NB4 (cell line): Measurements from ENCODE around the gene DPF1.

Experiments
- DNase-seq: peaks from one replicate; pipeline ENCODE4 v3.0.0; 2010; ENCODE audit warnings: low read depth
- H3K4me3 ChIP-seq: one replicate; pipeline ENCODE4 v1.5.1; 2011; ENCODE audit warnings: mild to moderate bottlenecking, low read depth, low read length, moderate library complexity
- MYC ChIP-seq: IDR thresholded peaks from 2 replicates; pipeline ENCODE4 v1.6.1; 2011; ENCODE audit warnings: low read depth, low read length
- POLR2A ChIP-seq: IDR thresholded peaks from 2 replicates; pipeline ENCODE4 v1.6.1; 2011; ENCODE audit warnings: mild to moderate bottlenecking; ENCODE audit not compliant: insufficient read length; ENCODE audit errors: extremely low read depth
- TF ChIP-seq, protein P1 (sequence below): IDR thresholded peaks from 2 replicates; pipeline ENCODE4 v1.6.1; 2011; ENCODE audit warnings: low read depth, low read length
- TF ChIP-seq, protein P2 (sequence below): IDR thresholded peaks from one replicate; pipeline ENCODE4 v1.5.1; 2012; ENCODE audit warnings: low read depth, low read length

Gene DPF1

DNA sequence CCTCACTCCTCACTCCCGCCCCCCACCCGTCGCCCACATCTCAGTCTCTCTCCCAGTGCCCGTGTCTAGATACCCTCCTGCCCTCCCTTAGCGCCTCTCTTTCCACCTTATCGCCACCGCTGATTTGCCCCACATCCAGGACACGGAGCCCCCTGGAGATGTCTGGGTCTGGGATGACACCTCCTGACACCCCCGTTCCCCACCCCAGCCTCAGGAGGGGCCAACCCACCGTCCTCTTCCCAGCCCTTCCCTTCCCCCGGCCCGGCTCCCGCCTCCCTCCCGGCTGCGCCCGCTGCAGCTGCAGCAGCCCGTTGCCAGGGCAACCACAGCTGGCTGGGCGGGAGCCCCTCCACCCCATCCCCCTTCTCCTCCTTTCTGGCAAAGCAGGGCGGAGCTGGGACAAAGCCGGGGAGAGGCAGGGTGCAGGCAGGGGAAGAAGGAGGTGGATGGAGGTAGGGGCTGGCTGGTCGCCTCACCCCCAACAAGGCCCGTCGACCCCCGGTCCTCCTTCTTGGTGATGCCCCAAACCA, 13.5 kb downstream of the DPF1 start:
- H3K4me3 ChIP-seq: no peak overlapping the region
- TF ChIP-seq, protein P1, sequence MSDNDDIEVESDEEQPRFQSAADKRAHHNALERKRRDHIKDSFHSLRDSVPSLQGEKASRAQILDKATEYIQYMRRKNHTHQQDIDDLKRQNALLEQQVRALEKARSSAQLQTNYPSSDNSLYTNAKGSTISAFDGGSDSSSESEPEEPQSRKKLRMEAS: no peak
- TF ChIP-seq MYC: no peak
- no peak for TF ChIP-seq POLR2A
- TF ChIP-seq, protein P2, sequence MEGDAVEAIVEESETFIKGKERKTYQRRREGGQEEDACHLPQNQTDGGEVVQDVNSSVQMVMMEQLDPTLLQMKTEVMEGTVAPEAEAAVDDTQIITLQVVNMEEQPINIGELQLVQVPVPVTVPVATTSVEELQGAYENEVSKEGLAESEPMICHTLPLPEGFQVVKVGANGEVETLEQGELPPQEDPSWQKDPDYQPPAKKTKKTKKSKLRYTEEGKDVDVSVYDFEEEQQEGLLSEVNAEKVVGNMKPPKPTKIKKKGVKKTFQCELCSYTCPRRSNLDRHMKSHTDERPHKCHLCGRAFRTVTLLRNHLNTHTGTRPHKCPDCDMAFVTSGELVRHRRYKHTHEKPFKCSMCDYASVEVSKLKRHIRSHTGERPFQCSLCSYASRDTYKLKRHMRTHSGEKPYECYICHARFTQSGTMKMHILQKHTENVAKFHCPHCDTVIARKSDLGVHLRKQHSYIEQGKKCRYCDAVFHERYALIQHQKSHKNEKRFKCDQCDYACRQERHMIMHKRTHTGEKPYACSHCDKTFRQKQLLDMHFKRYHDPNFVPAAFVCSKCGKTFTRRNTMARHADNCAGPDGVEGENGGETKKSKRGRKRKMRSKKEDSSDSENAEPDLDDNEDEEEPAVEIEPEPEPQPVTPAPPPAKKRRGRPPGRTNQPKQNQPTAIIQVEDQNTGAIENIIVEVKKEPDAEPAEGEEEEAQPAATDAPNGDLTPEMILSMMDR: no peak
- no peak for DNase-seq

DNA sequence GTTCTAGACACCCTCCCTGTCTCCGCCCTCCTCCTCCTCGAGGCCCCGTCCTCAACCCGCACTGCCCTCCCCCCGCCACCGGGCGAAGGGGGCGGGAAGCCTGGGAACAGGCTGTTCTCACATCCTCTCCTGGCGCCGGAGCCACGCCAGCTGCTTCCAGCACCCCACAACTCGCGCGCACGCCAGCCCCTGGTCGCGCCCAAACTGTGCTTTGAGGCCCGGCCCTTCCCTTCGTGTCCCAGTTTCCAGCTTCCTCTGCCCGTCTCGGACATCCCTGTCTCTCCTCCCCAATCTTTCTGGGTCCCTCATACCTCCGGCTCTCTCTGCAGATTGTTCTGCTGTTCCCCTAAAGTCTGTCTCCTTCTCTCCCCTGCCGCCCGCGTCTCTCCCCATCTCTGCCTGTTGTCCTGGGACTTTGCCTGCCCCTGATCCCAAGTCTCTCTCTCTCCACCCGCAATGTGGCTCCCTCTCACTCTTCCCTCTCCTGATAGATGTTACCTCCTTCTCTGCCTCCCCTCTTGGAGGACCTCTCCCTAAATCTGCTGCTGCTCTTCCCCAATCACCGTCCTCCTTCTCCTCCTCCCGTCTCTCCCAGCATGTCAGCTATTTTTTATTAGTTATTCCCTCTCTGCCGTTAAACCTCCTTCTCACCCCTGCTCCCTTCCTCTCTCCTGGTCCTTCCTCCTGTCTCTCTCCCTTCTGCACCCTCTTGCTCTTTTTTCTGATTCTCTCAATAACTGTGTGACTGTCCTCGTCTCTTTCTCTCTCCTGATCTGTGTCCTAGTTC, 14.2 kb downstream of the DPF1 start:
- TF ChIP-seq, protein P2: no peak
- TF ChIP-seq MYC (no peak), POLR2A (no peak)
- TF ChIP-seq, protein P1: no peak
- no peak overlapping the region for H3K4me3 ChIP-seq
- DNase-seq: no peak

DNA sequence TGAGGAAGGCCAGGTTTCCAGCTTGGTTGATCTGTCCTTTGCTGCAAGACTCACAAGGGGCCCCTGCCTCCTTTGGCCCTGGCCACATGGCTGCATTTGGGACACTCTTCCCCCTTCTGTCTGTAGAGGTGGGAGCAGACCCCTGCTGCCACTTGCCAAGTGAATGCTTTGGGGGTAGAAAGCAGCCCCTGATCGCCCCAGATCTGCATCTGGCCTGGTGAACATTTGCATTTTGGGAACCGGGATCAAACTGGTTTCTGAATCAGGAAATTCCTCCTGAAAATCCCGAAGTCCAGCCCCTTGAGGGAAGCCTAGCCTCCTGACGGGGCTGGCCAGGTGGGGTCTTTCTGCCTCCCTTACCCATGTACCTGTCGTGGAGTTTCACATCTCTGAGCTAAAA, 14.9 kb downstream of the DPF1 start:
- TF ChIP-seq, protein P1: no peak
- TF ChIP-seq, protein P2: no peak
- no peak for TF ChIP-seq POLR2A
- no peak for TF ChIP-seq MYC
- H3K4me3 ChIP-seq: no peak overlapping the region
- DNase-seq: no peak

DNA sequence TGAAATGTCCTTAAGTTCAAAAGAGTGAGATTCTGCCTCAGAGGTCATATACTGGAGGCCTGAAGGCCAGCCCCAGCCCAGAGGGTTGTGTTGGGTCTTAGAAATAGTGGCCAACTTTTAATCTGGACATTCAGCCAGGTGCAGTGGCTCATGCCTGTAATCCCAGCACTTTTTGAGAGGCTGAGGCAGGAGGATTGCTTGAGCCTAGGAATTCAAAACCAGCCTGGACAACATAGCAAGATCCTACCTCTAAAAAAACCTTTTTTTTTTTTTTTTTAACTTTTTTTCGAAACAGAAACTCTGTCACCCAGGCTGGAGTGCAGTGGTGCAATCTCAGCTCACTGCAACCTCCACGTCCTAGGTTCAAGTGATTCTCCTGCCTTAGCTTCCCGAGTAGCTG, 15.5 kb downstream of the DPF1 start:
- H3K4me3 ChIP-seq: no peak overlapping the region
- TF ChIP-seq, protein P2: no peak
- TF ChIP-seq POLR2A (no peak), MYC (no peak)
- TF ChIP-seq, protein P1: no peak
- no peak for DNase-seq

DNA sequence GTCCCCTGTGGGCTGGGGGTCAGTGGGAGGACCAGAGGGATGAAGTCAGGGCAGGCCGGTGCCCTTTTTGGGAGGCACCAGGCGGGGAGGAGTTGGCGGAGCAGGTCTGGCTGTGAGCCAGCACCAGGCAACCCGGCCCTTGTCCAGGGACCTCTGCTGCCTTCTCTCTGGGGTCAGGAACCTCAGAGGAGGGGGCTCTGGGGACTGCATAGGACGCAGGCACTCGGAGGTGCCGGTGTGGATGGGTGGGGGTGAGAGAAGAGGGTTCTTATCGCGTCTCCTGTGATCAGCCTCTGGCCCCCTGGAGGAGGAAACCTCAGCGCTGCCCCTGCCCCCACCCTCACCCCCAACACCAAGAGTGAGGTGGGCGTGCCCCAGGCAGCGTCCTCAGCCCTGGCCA, 16.5 kb downstream of the DPF1 start:
- H3K4me3 ChIP-seq: no peak overlapping the region
- no peak for DNase-seq
- TF ChIP-seq, protein P2: no peak
- TF ChIP-seq, protein P1: no peak
- TF ChIP-seq MYC: no peak
- no peak for TF ChIP-seq POLR2A
